Lower lobe of right lung (tissue), 2 donors: ENCODE data around the gene MRPL27. TPM values are rescaled to one million over a fixed set of nuclear protein-coding genes. Genes with fewer than 3 reads are reported as not detected.

Experiments used
- ATAC-seq, 2 donors: fragments of 200-7000 bp; cut with Tn5 transposase; one replicate each; pipeline ENCODE4 v1.9.1; 2020 to 2022; ENCODE audit warnings: mild to moderate bottlenecking in 2 of 2, moderate library complexity in 2 of 2
- DNase-seq: peaks from one replicate; pipeline ENCODE4 v3.0.0-alpha.2; 2020
- H3K27ac ChIP-seq: fragments of 200-600 bp; one replicate; pipeline ENCODE4 v1.8.0; 2022
- H3K27me3 ChIP-seq: fragments of 200-600 bp; one replicate; pipeline ENCODE4 v1.8.0; 2022; ENCODE audit warnings: low read depth
- H3K36me3 ChIP-seq: fragments of 200-600 bp; one replicate; pipeline ENCODE4 v1.8.0; 2022; ENCODE audit warnings: mild to moderate bottlenecking
- H3K4me1 ChIP-seq: fragments of 200-600 bp; one replicate; pipeline ENCODE4 v1.8.0; 2022
- H3K4me3 ChIP-seq: fragments of 200-600 bp; one replicate; pipeline ENCODE4 v1.8.0; 2022; ENCODE audit warnings: mild to moderate bottlenecking
- H3K9me3 ChIP-seq: fragments of 200-600 bp; one replicate; pipeline ENCODE4 v1.8.0; 2022
- intact Hi-C: fragments of 100-400 bp; cut with DNase I; formaldehyde crosslinking; loops from one replicate; pipeline ENCODE4 v1.11.0; 2022
- total RNA-seq: library from RNA; stranded (reverse); fragmentation: NEBNext Ultra II Directional; extraction: Animal tissue kit (Norgen Biotek cat#: 25700); gene quantifications from one replicate; pipeline ENCODE4 v1.2.1, GENCODE V29; 2021
- TF ChIP-seq, protein P1 (sequence below): fragments of 200-600 bp; IDR thresholded peaks from one replicate; pipeline ENCODE4 v1.8.0; 2022; ENCODE audit warnings: antibody characterized with exemption, mild to moderate bottlenecking
- donor health status: DM: no; HTN: yes; CAD: no; lungs with severe emphysema.

Gene MRPL27
- total RNA-seq, 1 donor from 2014 or later: 43.9 TPM

DNA sequence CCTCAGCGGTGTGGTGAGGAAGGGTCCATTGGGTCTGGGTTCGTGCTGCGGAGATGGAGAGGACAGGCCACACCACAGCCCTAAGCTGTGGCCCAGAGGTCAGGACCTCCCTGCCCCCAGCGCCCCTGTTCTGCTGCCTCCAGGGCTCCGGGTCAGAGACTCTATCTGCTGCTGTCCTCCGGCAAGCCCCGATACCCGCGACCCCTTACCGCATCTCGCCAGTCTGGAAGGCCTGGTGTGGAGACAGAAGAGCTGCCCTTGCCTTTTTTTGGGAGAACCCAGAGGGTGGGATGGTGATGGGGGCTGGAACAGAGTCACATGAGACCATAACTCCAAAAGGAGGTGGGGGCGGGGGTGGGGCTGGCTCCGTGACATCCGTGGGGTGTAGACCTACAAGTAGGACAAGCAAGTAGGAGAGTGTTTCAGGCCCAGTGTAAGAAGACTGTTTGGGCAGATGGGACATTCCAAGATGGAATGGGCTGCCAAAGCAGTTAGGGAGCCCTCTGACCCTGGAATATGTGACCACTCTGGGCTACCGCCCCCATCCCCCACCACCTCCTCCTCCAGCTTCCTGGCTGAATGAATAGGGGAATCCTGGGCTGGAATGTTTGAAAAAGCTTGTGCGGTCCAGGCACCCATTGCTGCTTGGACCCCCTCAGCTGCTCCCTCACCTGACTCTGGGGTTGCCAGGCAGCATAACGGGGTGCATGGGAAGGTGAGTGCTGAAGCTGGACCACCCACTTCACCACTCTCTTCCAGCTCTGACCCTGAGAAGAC lies 25.7 kb downstream of the MRPL27 start:
- no peak for DNase-seq
- H3K4me3 ChIP-seq: peak overlapping the region; percentile 92

DNA sequence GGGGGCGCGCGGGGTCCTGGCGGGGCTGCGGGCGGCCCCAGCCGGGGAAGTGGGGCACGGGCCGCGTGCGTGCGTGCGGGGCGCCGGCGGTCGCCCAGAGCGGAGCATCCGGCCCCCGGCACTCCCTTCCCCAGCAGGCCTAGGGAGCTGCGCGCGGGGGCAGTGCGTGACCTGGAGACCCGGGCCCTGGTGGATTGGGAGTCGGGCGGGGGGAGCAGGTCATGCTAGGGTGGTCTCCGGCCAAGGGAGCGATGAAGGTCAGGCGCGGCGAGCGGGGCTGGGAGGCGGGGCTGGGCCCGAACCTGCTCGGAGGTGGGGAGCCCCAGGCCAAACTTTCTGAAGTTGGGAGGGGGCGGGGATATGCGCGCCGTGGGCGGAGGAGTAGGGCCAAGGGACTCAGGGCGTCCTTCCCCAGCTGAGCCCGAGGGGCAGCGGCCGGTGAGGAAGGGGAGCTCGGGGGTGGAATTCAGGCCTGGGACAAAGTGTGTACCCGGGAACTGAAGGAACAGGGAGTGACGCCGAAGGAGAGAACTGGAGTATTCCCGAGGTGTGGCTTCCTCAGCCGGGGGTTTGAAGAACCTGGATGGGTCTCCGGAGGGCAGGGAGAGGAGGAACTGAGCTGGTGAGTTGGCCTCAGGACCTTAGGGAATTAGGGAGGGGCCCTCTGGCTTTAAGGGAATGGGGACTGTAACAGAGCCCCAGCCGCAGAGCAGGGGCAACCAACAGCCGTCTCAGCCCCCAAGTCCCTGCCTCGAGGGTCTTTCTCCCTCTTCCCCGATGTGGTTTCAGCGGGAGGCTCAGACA lies 26.5 kb downstream of the MRPL27 start:
- TF ChIP-seq, protein P1, sequence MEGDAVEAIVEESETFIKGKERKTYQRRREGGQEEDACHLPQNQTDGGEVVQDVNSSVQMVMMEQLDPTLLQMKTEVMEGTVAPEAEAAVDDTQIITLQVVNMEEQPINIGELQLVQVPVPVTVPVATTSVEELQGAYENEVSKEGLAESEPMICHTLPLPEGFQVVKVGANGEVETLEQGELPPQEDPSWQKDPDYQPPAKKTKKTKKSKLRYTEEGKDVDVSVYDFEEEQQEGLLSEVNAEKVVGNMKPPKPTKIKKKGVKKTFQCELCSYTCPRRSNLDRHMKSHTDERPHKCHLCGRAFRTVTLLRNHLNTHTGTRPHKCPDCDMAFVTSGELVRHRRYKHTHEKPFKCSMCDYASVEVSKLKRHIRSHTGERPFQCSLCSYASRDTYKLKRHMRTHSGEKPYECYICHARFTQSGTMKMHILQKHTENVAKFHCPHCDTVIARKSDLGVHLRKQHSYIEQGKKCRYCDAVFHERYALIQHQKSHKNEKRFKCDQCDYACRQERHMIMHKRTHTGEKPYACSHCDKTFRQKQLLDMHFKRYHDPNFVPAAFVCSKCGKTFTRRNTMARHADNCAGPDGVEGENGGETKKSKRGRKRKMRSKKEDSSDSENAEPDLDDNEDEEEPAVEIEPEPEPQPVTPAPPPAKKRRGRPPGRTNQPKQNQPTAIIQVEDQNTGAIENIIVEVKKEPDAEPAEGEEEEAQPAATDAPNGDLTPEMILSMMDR: no peak
- Histone ChIP-seq H3K27ac (peak overlapping the region; percentile 68), H3K4me3 (peak overlapping the region; percentile 92), H3K9me3 (no peaks in the 10 kb centered on the region), H3K4me1 (peaks cover 21% of the 10 kb centered on the region), H3K27me3 (no peaks in the 10 kb centered on the region), H3K36me3 (no peaks in the 10 kb centered on the region)
- intact Hi-C loops: no loop called here
- ATAC-seq (peak; percentile 57 to 60), DNase-seq (peak; percentile 73)

More for the DNA sequence above, 25.7 kb downstream of the MRPL27 start:
- Histone ChIP-seq H3K4me1 (peaks cover 21% of the 10 kb centered on the region), H3K9me3 (no peaks in the 10 kb centered on the region), H3K27me3 (no peaks in the 10 kb centered on the region), H3K27ac (peak overlapping the region; percentile 68), H3K36me3 (peaks cover 5% of the 10 kb centered on the region)
- TF ChIP-seq, protein P1: no peak
- ATAC-seq: peak in 1 of 2 donors; percentile 1
- intact Hi-C loops: no loop called here

GRCh38 chr17:50345432-50346312 lies 27.3 kb downstream of the MRPL27 start, which contains the start of gene XYLT2:
TSS of gene XYLT2 (plus strand) at chr17:50346126. CDS start at chr17:50346141, 15 bp downstream.
- Histone ChIP-seq H3K9me3 (no peaks in the 10 kb centered on the region), H3K27ac (peak within 1 kb of the TSS; percentile 68), H3K27me3 (no peaks in the 10 kb centered on the region), H3K4me1 (peaks cover 21% of the 10 kb centered on the region), H3K4me3 (peak within 1 kb of the TSS; percentile 92), H3K36me3 (no peaks in the 10 kb centered on the region)
- peak; percentile 97 for ATAC-seq
- TF ChIP-seq, protein P1: no peak
- peak; percentile 92 for DNase-seq
- intact Hi-C loops: no loop called here

DNA sequence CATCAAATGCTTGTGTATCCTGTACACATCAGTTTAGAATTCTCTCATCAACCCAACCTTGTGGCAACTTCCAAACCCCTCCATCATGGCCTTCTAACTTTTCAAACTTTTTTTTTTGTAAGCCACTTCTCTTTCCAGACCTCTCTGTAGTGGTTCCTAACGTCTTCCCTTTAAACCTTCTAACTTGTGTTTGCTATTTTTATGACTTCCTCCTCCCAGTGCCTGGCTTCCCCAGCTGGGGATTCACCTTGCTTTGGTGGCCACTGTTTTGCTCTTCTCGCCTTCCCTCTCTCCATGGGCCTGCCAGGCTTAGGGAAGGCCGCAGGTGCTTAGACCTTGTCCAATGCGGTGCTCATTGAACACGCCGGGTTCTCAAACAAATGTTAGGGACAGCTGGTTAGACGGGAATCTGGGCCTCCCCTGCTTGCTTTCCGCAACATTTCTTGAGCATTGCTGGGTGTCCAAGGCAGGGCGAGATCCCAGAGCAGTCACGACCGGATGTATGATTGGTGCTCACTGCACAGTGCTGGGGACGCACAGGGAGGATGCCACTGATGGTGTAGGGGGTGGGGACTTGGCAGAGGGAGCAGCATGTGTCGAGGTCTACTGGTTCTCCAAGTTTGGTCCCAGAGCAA lies 28.1 kb downstream of the MRPL27 start:
- Histone ChIP-seq H3K27ac (no peak overlapping the region), H3K4me3 (no peak overlapping the region), H3K9me3 (no peaks in the 10 kb centered on the region), H3K27me3 (no peaks in the 10 kb centered on the region), H3K36me3 (no peaks in the 10 kb centered on the region), H3K4me1 (peaks cover 21% of the 10 kb centered on the region)
- intact Hi-C loops: no loop called here
- DNase-seq: no peak
- peak; percentile 0 to 4 for ATAC-seq
- TF ChIP-seq, protein P1: no peak

- H3K4me1 ChIP-seq: no peaks in the 10 kb centered on the region
- intact Hi-C loops: no loop called here
- DNase-seq (no peak), ATAC-seq (no peak)
- no peak overlapping the region for H3K27ac ChIP-seq
- H3K4me3 ChIP-seq: no peak overlapping the region
- no peaks in the 10 kb centered on the region for H3K9me3 ChIP-seq
- no peaks in the 10 kb centered on the region for H3K36me3 ChIP-seq
- TF ChIP-seq, protein P1: no peak
- peaks cover 5% of the 10 kb centered on the region for H3K27me3 ChIP-seq
Observed at GRCh38 chr17:50339381-50339780, 33.6 kb downstream of the MRPL27 start.
